Panc1 (cell line): ENCODE data around the gene RPS6KA3. TPM values are rescaled to one million over a fixed set of nuclear protein-coding genes. Genes with fewer than 3 reads are reported as not detected.

Source experiments
- ATAC-seq: fragments of 200-7000 bp; cut with Tn5 transposase; 2 replicates; pipeline ENCODE4 v1.9.1; 2020; ENCODE audit warnings: mild to moderate bottlenecking, moderate library complexity
- BruUV-seq: library from RNA; stranded (reverse); fragments of 400-500 nt; replicated peaks from 2 replicates; lab custom pipeline; 2021; lab: Mats Ljungman, UMichigan
- CTCF ChIA-PET: fragments of 300-600 bp; sonication (Branson Sonifier 250); formaldehyde crosslinking; loops from one replicate; lab custom pipeline; 2022; ENCODE audit warnings: antibody characterized with exemption; lab: Charles Lee
- POLR2A ChIA-PET: fragments of 300-600 bp; sonication (Branson Sonifier 250); formaldehyde crosslinking; loops from one replicate; lab custom pipeline; 2022; ENCODE audit warnings: antibody characterized with exemption; lab: Charles Lee
- DNase-seq: peaks from one replicate; pipeline ENCODE4 v3.0.0-alpha.2; 2010; ENCODE audit warnings: low read depth, low spot score
- H3K27ac ChIP-seq: 2 replicates; pipeline ENCODE4 v1.5.1; 2011; ENCODE audit warnings: mild to moderate bottlenecking, low read length, inconsistent platforms
- H3K27me3 ChIP-seq: fragments of 200-500 bp; sonication (Bioruptor generic); 2 replicates; pipeline ENCODE4 v1.6.0; 2014; ENCODE audit warnings: low read length, inconsistent platforms; ENCODE audit not compliant: control insufficient read depth, insufficient read depth
- H3K36me3 ChIP-seq: fragments of 200-500 bp; sonication (Bioruptor generic); 2 replicates; pipeline ENCODE4 v1.5.1; 2014; ENCODE audit warnings: inconsistent platforms, mild to moderate bottlenecking, low read length, moderate library complexity; ENCODE audit not compliant: control insufficient read depth, insufficient read depth
- H3K4me1 ChIP-seq: 2 replicates; pipeline ENCODE4 v1.5.1; 2011; ENCODE audit warnings: inconsistent platforms, mild to moderate bottlenecking, low read length, moderate library complexity; ENCODE audit not compliant: control insufficient read depth, insufficient read depth
- H3K4me3 ChIP-seq, 2 experiments: 2 replicates each; pipeline ENCODE4 v1.5.1; 2011 to 2012; ENCODE audit warnings: low read depth in 2 of 2, low read length in 2 of 2, mild to moderate bottlenecking in 2 of 2, inconsistent platforms in 1 of 2, moderate library complexity in 1 of 2
- H3K9me3 ChIP-seq: fragments of 200-500 bp; sonication (Bioruptor generic); 2 replicates; pipeline ENCODE4 v1.5.1; 2014; ENCODE audit warnings: low read depth, mild to moderate bottlenecking, inconsistent platforms, low read length, moderate library complexity; ENCODE audit not compliant: control insufficient read depth, insufficient read depth
- POLR2AphosphoS5 ChIP-seq: IDR thresholded peaks from 2 replicates; pipeline ENCODE4 v1.6.1; 2012; ENCODE audit warnings: mild to moderate bottlenecking, low read depth, low read length, moderate library complexity
- SIN3A ChIP-seq: IDR thresholded peaks from 2 replicates; pipeline ENCODE4 v1.6.1; 2012; ENCODE audit warnings: low read depth, mild to moderate bottlenecking, low read length, moderate library complexity, borderline replicate concordance; ENCODE audit not compliant: insufficient read depth
- TCF7L2 ChIP-seq: IDR thresholded peaks from 2 replicates; pipeline ENCODE4 v1.6.1; 2011; ENCODE audit warnings: mild to moderate bottlenecking, low read depth, low read length, inconsistent platforms
- in situ Hi-C: cut with HindIII; loops from 2 replicates; pipeline ENCODE4 v1.10.0; 2016; ENCODE audit warnings: low sequenced_read_pairs, low pct_unique_long_range_greater_than_20kb
- intact Hi-C: fragments of 100-400 bp; cut with micrococcal nuclease; formaldehyde crosslinking; loops from one replicate; pipeline ENCODE4 v1.10.0; 2022; ENCODE audit not compliant: unreplicated experiment
- total RNA-seq: library from RNA; stranded (reverse); gene quantifications from one replicate; pipeline ENCODE4 v1.2.1, GENCODE V29; 2021; ENCODE audit not compliant: unreplicated experiment
- TF ChIP-seq, protein P1 (sequence below): fragments of 450-650 bp; IDR thresholded peaks from 2 replicates; pipeline ENCODE4 v1.5.1; 2017; ENCODE audit warnings: mild to moderate bottlenecking
- TF ChIP-seq, protein P2 (sequence below), 2 experiments: IDR thresholded peaks; 2 replicates each; pipeline ENCODE4 v1.6.1; 2011 to 2012; ENCODE audit warnings: low read depth in 2 of 2, control low read depth in 1 of 2, low read length in 1 of 2, mild to moderate bottlenecking in 1 of 2, moderate library complexity in 1 of 2; ENCODE audit not compliant: insufficient read depth in 1 of 2

Gene RPS6KA3
- total RNA-seq, 1 experiment from 2014 or later = 40.5 TPM

DNA sequence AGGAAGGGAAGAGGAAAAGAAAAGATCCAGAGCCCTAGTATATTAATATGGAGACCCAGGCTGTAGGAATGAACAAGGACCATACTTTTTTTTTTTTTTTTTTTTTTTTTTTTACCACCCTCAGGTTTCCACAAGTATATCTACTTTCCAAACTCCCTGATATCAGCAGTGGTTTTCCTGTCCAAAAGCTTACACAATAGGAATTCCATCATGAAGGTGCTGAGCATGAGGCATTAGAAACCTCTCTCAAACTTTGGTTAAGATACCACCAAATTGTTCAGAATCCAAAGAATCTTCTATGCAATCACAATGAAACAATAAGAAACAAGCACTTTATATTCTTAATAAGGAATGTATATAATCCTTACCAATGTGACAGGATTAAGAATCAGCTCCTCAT, 26.5 kb downstream of the RPS6KA3 start:
- intact Hi-C loops = no loop called here
- no TSS peak for BruUV-seq
- in situ Hi-C loops = no loop called here

DNA sequence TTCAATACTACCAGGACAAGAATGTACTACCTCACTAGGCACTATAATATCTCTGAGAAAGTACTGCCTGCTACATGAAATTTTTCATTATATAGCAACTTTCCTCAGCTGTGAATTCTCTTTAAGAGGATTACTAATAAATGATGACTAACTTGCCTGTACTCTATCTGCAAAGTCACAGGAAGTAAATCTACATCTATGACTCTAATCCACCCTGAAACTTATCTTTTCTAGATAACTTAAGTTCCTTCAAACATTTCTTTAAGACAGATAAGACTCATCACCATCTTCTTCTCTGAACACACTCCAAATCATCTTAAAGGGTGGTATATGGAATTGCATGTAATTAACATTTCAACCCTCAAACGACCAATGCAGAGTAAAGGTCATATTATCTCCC, 28.8 kb downstream of the RPS6KA3 start:
- Histone ChIP-seq H3K9me3 (no peaks in the 10 kb centered on the region), H3K4me3 (no peak overlapping the region), H3K36me3 (no peaks in the 10 kb centered on the region), H3K27ac (no peak overlapping the region), H3K4me1 (no peaks in the 10 kb centered on the region), H3K27me3 (no peaks in the 10 kb centered on the region)
- intact Hi-C loops = no loop called here
- in situ Hi-C loops = no loop called here
- no peak for DNase-seq
- ChIA-PET POLR2A (no interaction called here), CTCF (no interaction called here)
- BruUV-seq = no TSS peak
- TF ChIP-seq TCF7L2 (no peak), SIN3A (no peak), POLR2AphosphoS5 (no peak)
- TF ChIP-seq, protein P1, sequence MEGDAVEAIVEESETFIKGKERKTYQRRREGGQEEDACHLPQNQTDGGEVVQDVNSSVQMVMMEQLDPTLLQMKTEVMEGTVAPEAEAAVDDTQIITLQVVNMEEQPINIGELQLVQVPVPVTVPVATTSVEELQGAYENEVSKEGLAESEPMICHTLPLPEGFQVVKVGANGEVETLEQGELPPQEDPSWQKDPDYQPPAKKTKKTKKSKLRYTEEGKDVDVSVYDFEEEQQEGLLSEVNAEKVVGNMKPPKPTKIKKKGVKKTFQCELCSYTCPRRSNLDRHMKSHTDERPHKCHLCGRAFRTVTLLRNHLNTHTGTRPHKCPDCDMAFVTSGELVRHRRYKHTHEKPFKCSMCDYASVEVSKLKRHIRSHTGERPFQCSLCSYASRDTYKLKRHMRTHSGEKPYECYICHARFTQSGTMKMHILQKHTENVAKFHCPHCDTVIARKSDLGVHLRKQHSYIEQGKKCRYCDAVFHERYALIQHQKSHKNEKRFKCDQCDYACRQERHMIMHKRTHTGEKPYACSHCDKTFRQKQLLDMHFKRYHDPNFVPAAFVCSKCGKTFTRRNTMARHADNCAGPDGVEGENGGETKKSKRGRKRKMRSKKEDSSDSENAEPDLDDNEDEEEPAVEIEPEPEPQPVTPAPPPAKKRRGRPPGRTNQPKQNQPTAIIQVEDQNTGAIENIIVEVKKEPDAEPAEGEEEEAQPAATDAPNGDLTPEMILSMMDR = no peak
- TF ChIP-seq, protein P2, sequence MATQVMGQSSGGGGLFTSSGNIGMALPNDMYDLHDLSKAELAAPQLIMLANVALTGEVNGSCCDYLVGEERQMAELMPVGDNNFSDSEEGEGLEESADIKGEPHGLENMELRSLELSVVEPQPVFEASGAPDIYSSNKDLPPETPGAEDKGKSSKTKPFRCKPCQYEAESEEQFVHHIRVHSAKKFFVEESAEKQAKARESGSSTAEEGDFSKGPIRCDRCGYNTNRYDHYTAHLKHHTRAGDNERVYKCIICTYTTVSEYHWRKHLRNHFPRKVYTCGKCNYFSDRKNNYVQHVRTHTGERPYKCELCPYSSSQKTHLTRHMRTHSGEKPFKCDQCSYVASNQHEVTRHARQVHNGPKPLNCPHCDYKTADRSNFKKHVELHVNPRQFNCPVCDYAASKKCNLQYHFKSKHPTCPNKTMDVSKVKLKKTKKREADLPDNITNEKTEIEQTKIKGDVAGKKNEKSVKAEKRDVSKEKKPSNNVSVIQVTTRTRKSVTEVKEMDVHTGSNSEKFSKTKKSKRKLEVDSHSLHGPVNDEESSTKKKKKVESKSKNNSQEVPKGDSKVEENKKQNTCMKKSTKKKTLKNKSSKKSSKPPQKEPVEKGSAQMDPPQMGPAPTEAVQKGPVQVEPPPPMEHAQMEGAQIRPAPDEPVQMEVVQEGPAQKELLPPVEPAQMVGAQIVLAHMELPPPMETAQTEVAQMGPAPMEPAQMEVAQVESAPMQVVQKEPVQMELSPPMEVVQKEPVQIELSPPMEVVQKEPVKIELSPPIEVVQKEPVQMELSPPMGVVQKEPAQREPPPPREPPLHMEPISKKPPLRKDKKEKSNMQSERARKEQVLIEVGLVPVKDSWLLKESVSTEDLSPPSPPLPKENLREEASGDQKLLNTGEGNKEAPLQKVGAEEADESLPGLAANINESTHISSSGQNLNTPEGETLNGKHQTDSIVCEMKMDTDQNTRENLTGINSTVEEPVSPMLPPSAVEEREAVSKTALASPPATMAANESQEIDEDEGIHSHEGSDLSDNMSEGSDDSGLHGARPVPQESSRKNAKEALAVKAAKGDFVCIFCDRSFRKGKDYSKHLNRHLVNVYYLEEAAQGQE (IDR thresholded peaks at IDR 0.05; ENCODE audit: insufficient read depth in 1 of 2, low read depth in 2 of 2, low read length in 1 of 2) = no peak
- no peak for ATAC-seq

More for the DNA sequence above, 26.5 kb downstream of the RPS6KA3 start:
- no peak overlapping the region for H3K4me3 ChIP-seq
- ChIA-PET POLR2A (no interaction called here), CTCF (no interaction called here)
- no peak overlapping the region for H3K27ac ChIP-seq
- H3K9me3 ChIP-seq = no peaks in the 10 kb centered on the region
- DNase-seq = no peak
- H3K27me3 ChIP-seq = no peaks in the 10 kb centered on the region
- H3K36me3 ChIP-seq = no peaks in the 10 kb centered on the region
- TF ChIP-seq, protein P1 = no peak
- no peak for TF ChIP-seq SIN3A
- TF ChIP-seq, protein P2 (IDR thresholded peaks at IDR 0.05; ENCODE audit: insufficient read depth in 1 of 2, low read depth in 2 of 2, low read length in 1 of 2) = no peak
- TF ChIP-seq POLR2AphosphoS5 = no peak
- no peak for TF ChIP-seq TCF7L2
- ATAC-seq = no peak
- no peaks in the 10 kb centered on the region for H3K4me1 ChIP-seq
